ENCODE measurements around the gene PRMT6. TPM values are rescaled to one million over a fixed set of nuclear protein-coding genes. Genes with fewer than 3 reads are reported as not detected.
"Not testable (repeated sequence)": the region's sequence is repeated elsewhere in the genome, so short reads cannot be mapped to it uniquely, and the experiment has no call there.

Gene PRMT6
- total RNA-seq: 10 to 100 TPM; 24.1 to 26.8 TPM
- polyA plus RNA-seq: 17.4 TPM

DNA sequence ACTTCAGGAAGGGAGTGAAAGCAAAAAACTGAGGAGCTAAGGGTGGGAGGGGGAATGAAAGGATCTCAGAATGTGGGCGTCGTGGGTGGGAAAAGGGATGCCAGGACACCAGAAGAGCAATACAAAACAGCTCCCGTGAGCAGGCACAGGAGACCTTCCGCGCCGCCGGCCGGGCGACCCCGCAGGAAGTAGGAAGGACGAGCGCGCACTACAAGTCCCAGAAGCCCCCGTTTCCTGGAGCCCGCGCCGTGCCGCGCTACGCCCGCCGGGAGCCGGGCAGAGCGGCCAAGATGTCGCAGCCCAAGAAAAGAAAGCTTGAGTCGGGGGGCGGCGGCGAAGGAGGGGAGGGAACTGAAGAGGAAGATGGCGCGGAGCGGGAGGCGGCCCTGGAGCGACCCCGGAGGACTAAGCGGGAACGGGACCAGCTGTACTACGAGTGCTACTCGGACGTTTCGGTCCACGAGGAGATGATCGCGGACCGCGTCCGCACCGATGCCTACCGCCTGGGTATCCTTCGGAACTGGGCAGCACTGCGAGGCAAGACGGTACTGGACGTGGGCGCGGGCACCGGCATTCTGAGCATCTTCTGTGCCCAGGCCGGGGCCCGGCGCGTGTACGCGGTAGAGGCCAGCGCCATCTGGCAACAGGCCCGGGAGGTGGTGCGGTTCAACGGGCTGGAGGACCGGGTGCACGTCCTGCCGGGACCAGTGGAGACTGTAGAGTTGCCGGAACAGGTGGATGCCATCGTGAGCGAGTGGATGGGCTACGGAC, at the start of gene PRMT6:
Gene PRMT6, plus strand, starts transcription at position 249 of the 771 bp plus-strand sequence. Its CDS starts 42 bp downstream, at position 291.
- peaks cover 29 to 41% (median 30%) of the 10 kb centered on the region in 3 donors for H3K4me1 Mint-ChIP-seq
- Histone ChIP-seq H3K4me1 (ENCODE audit: insufficient read depth, low read length) (peaks cover 13% of the 10 kb centered on the region), H3K9me3 (ENCODE audit: low read length) (no peaks in the 10 kb centered on the region), H3K4me3 (ENCODE audit: low read length) (peak within 1 kb of the TSS; percentile 92), H3K27ac (ENCODE audit: low read depth, low read length) (peak within 1 kb of the TSS; percentile 85), H3K36me3 (ENCODE audit: insufficient read depth, low read length) (no peaks in the 10 kb centered on the region), H3K27me3 (ENCODE audit: insufficient read depth, low read length, poor library complexity, severe bottlenecking) (no peaks in the 10 kb centered on the region)
- CTCF ChIA-PET: interaction anchor here (1.0 kb wide), 1 partner anchor 13 kb away, joined by 3 read pairs; no protein-coding TSS in a partner anchor
- no peaks in the 10 kb centered on the region for H3K9me3 Mint-ChIP-seq
- POLR2A ChIA-PET: no interaction called here
- H3K27ac Mint-ChIP-seq: peak within 1 kb of the TSS; percentile 83 to 98 (median 96)
- H3K27me3 Mint-ChIP-seq: no peaks in the 10 kb centered on the region
- peak; percentile 61 to 88 (median 79) for DNase-seq
- peaks cover 3 to 32% (median 3%) of the 10 kb centered on the region in 3 donors for H3K36me3 Mint-ChIP-seq
- H3K4me3 Mint-ChIP-seq: peak within 1 kb of the TSS; percentile 95 to 99 (median 97)

DNA sequence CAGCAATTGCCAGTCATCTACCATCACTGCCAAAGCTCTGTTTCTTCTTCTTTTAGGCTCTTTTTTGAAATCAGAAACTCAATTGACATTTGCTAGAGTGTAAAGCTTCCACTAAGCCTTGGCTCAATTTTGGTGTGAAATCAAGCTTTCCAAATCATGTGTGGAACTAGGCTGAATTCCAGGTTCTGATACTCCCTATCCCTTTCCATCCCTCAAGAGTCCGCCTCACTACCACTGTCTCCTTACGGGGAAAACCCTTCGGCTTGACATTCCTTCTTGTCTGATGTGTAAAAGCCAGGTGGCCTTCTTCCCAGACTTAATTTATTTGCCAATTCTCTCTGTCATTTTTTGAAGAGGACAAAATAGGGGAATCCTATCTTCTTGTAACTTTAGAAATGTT, 47.2 kb upstream of the PRMT6 start:
- ChIA-PET POLR2A (no interaction called here), CTCF (no interaction called here)
- peaks cover 4 to 23% of the 10 kb centered on the region in 2 donors for H3K27me3 Mint-ChIP-seq

DNA sequence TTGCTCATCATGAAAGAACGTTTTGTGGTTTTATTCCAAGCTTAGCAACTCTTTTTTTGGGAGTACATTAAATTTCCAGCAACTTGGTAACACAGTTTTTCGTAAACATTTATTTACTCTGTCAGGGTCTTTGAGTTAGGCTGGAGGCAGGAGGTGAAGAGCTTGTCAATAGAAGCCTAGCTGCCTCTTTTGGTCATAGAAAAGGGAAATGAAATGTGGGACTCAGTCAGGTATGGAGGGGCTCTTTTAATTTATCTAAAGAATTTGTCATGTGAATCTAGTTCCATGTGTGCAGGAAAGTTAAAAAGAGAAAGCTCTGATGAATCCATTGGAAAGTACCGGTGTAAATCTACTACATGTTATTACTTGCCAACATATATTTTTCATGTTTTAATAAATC, 45.9 kb upstream of the PRMT6 start:
- Histone ChIP-seq H3K9me3 (ENCODE audit: low read length) (no peaks in the 10 kb centered on the region), H3K4me1 (ENCODE audit: insufficient read depth, low read length) (no peaks in the 10 kb centered on the region), H3K27ac (ENCODE audit: low read depth, low read length) (no peak overlapping the region), H3K36me3 (ENCODE audit: insufficient read depth, low read length) (no peaks in the 10 kb centered on the region), H3K27me3 (ENCODE audit: insufficient read depth, low read length, poor library complexity, severe bottlenecking) (no peaks in the 10 kb centered on the region), H3K4me3 (ENCODE audit: low read length) (no peak overlapping the region)
- H3K4me1 Mint-ChIP-seq: peaks cover 0 to under 1% (median 0%) of the 10 kb centered on the region in 3 donors
- H3K36me3 Mint-ChIP-seq: no peaks in the 10 kb centered on the region
- H3K9me3 Mint-ChIP-seq: no peaks in the 10 kb centered on the region
- ChIA-PET CTCF (interaction anchor here (0.8 kb wide), 1 partner anchor 17 kb away, joined by 3 read pairs; no protein-coding TSS in a partner anchor), POLR2A (no interaction called here)
- peak overlapping the region in 1 of 8 donors; percentile 69 for H3K27ac Mint-ChIP-seq
- H3K27me3 Mint-ChIP-seq: peaks cover 4 to 27% of the 10 kb centered on the region in 2 donors
- no peak for DNase-seq
- H3K4me3 Mint-ChIP-seq: no peak overlapping the region

More for the DNA sequence above, 47.2 kb upstream of the PRMT6 start:
- no peaks in the 10 kb centered on the region for H3K9me3 ChIP-seq (ENCODE audit: low read length)
- Mint-ChIP-seq H3K36me3 (no peaks in the 10 kb centered on the region), H3K27ac (no peak overlapping the region), H3K9me3 (no peaks in the 10 kb centered on the region), H3K4me1 (no peaks in the 10 kb centered on the region), H3K4me3 (no peak overlapping the region)
- no peak overlapping the region for H3K27ac ChIP-seq (ENCODE audit: low read depth, low read length)
- no peaks in the 10 kb centered on the region for H3K27me3 ChIP-seq (ENCODE audit: insufficient read depth, low read length, poor library complexity, severe bottlenecking)
- no peaks in the 10 kb centered on the region for H3K4me1 ChIP-seq (ENCODE audit: insufficient read depth, low read length)
- no peaks in the 10 kb centered on the region for H3K36me3 ChIP-seq (ENCODE audit: insufficient read depth, low read length)
- H3K4me3 ChIP-seq (ENCODE audit: low read length): no peak overlapping the region
- DNase-seq: no peak

DNA sequence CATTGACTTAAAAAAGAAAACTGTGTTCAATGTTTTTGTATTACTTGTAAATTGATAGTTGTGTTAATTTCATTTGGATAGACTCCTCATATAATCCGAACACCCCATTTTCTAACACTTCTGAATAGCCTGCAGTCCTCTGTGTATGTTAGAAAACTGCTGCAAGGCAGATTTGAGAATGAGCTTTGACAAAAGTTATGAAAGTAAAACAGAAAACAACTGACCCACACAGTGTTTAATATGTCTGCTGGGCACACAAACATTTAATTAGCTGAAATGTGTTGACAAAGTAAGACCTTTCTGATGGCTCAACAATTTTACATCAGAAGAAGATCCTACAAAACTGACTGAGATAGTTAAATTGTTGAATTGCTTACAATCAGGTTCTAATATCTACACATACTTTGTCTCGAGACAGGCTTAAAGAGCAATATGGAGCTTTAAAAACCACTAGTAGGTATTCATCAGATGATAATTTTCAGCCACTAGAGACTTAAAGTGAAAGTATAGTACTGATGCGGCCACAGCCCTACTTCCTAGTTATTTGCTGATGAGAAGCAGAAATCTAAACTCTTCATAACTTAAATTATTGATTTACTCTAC, 40.0 kb upstream of the PRMT6 start:
- CTCF ChIA-PET: no interaction called here
- H3K4me3 Mint-ChIP-seq: no peak overlapping the region
- H3K27me3 Mint-ChIP-seq: peaks cover 4 to 11% of the 10 kb centered on the region in 2 donors
- Histone ChIP-seq H3K4me1 (ENCODE audit: insufficient read depth, low read length) (no peaks in the 10 kb centered on the region), H3K9me3 (ENCODE audit: low read length) (no peaks in the 10 kb centered on the region), H3K27ac (ENCODE audit: low read depth, low read length) (no peak overlapping the region), H3K27me3 (ENCODE audit: insufficient read depth, low read length, poor library complexity, severe bottlenecking) (no peaks in the 10 kb centered on the region), H3K4me3 (ENCODE audit: low read length) (no peak overlapping the region), H3K36me3 (ENCODE audit: insufficient read depth, low read length) (no peaks in the 10 kb centered on the region)
- no peak for DNase-seq
- POLR2A ChIA-PET: no interaction called here
- H3K27ac Mint-ChIP-seq: no peak overlapping the region
- peaks cover 0 to 13% (median 0%) of the 10 kb centered on the region in 3 donors for H3K4me1 Mint-ChIP-seq
- no peaks in the 10 kb centered on the region for H3K9me3 Mint-ChIP-seq
- no peaks in the 10 kb centered on the region for H3K36me3 Mint-ChIP-seq

DNA sequence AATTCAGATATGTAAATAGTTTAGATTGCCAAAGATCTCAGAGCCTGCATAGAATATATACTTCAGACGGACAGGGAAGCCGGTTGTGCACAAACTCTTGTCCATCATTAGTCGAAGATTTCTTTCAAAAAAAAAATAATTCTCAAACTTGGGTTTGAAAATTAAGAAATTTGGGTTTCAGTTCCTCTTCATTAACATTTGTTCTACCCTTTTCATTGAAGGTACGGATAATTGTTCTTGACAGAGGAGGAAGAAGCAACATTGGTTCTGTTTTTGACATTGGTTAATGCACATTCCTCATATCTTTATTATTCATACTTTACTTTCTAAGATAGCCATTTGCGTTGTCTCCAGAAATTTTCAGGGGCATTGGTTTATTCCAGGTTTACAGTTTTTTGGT, 38.0 kb upstream of the PRMT6 start:
- Mint-ChIP-seq H3K4me3 (no peak overlapping the region), H3K4me1 (peaks cover 0 to 13% (median 0%) of the 10 kb centered on the region in 3 donors), H3K27ac (no peak overlapping the region), H3K9me3 (peaks cover 0 to 8% (median 3%) of the 10 kb centered on the region in 5 donors), H3K27me3 (peaks cover 5 to 12% of the 10 kb centered on the region in 2 donors), H3K36me3 (no peaks in the 10 kb centered on the region)
- H3K36me3 ChIP-seq (ENCODE audit: insufficient read depth, low read length): no peaks in the 10 kb centered on the region
- H3K27ac ChIP-seq (ENCODE audit: low read depth, low read length): no peak overlapping the region
- H3K4me3 ChIP-seq (ENCODE audit: low read length): no peak overlapping the region
- no peaks in the 10 kb centered on the region for H3K4me1 ChIP-seq (ENCODE audit: insufficient read depth, low read length)
- POLR2A ChIA-PET: no interaction called here
- DNase-seq: no peak
- H3K9me3 ChIP-seq (ENCODE audit: low read length): no peaks in the 10 kb centered on the region
- no peaks in the 10 kb centered on the region for H3K27me3 ChIP-seq (ENCODE audit: insufficient read depth, low read length, poor library complexity, severe bottlenecking)
- CTCF ChIA-PET: no interaction called here

DNA sequence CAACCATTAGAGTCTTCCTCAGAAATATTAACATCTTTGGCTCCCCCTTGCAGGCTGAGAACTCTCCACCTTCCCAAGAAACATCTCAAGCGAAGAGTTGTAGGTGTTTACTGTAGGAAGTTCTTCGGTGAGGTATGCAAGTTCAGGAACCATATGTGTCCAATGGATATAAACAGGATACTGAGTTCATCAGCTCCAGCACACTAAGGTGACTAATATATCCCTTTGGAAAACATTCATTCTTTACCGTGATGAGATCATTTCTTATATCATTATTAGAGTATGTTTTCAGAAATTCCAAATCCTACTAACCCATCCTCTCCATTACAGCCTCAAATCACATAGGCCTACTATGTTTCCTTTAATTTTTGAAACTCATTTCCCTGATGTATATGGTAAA, 37.3 kb upstream of the PRMT6 start:
- Mint-ChIP-seq H3K27ac (no peak overlapping the region), H3K9me3 (peaks cover 0 to 8% (median 3%) of the 10 kb centered on the region in 5 donors), H3K27me3 (peaks cover 4 to 12% of the 10 kb centered on the region in 2 donors), H3K4me1 (peaks cover 0 to 13% (median 0%) of the 10 kb centered on the region in 3 donors), H3K4me3 (no peak overlapping the region), H3K36me3 (no peaks in the 10 kb centered on the region)
- H3K9me3 ChIP-seq (ENCODE audit: low read length): no peaks in the 10 kb centered on the region
- H3K4me1 ChIP-seq (ENCODE audit: insufficient read depth, low read length): no peaks in the 10 kb centered on the region
- CTCF ChIA-PET: no interaction called here
- no peaks in the 10 kb centered on the region for H3K27me3 ChIP-seq (ENCODE audit: insufficient read depth, low read length, poor library complexity, severe bottlenecking)
- no peak overlapping the region for H3K27ac ChIP-seq (ENCODE audit: low read depth, low read length)
- POLR2A ChIA-PET: no interaction called here
- H3K4me3 ChIP-seq (ENCODE audit: low read length): no peak overlapping the region
- DNase-seq: no peak
- H3K36me3 ChIP-seq (ENCODE audit: insufficient read depth, low read length): no peaks in the 10 kb centered on the region

GRCh38 chr1:107038874-107039273, 17.6 kb upstream of the PRMT6 start:
- CTCF ChIA-PET; H3K4me3 Mint-ChIP-seq; DNase-seq; H3K9me3 ChIP-seq (ENCODE audit: low read length); H3K27ac ChIP-seq (ENCODE audit: low read depth, low read length); H3K4me3 ChIP-seq (ENCODE audit: low read length); H3K27me3 Mint-ChIP-seq; H3K4me1 Mint-ChIP-seq; H3K4me1 ChIP-seq (ENCODE audit: insufficient read depth, low read length); POLR2A ChIA-PET; H3K9me3 Mint-ChIP-seq; H3K36me3 Mint-ChIP-seq; H3K36me3 ChIP-seq (ENCODE audit: insufficient read depth, low read length); H3K27me3 ChIP-seq (ENCODE audit: insufficient read depth, low read length, poor library complexity, severe bottlenecking): not testable (repeated sequence)
- peak overlapping the region in 1 of 8 donors; percentile 36 for H3K27ac Mint-ChIP-seq

DNA sequence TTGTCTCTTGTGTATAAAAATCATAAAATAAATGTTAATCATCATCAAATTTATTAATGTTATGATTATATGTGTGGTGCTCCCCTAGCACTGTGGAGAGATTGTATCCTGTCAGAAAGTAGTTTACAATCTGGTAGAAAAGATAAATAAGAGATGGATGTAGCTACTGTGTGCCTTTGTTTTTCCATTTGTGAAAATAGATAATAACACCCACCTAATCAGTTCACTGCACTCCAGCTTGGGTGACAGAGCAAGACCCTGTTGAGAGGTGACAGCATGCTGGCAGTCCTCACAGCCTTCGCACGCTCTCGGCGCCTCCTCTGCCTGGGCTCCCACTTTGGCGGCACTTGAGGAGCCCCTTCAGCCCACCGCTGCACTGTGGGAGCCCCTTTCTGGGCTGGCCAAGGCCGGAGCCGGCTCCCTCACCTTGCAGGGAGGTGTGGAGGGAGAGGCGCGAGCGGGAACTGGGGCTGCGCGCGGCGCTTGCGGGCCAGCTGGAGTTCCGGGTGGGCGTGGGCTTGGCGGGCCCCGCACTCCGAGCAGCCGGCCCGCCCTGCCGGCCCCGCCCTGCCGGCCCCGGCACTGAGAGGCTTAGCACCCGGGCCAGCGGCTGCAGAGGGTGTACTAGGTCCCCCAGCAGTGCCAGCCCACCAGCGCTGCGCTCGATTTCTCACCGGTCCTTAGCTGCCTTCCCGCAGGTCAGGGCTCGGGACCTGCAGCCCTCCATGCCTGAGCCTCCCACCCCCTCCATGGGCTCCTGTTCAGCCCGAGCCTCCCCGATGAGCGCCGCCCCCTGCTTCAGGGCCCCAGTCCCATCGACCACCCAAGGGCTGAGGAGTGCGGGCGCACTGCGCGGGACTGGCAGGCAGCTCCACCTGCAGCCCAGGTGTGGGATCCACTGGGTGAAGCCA, 11.9 kb upstream of the PRMT6 start:
- H3K27ac Mint-ChIP-seq; H3K9me3 Mint-ChIP-seq; H3K4me3 ChIP-seq (ENCODE audit: low read length); H3K4me1 Mint-ChIP-seq; H3K36me3 Mint-ChIP-seq; H3K9me3 ChIP-seq (ENCODE audit: low read length); POLR2A ChIA-PET; H3K27me3 ChIP-seq (ENCODE audit: insufficient read depth, low read length, poor library complexity, severe bottlenecking); DNase-seq; H3K36me3 ChIP-seq (ENCODE audit: insufficient read depth, low read length); CTCF ChIA-PET; H3K4me3 Mint-ChIP-seq; H3K27ac ChIP-seq (ENCODE audit: low read depth, low read length); H3K4me1 ChIP-seq (ENCODE audit: insufficient read depth, low read length): not testable (repeated sequence)
- H3K27me3 Mint-ChIP-seq: peaks cover 3 to 20% of the 10 kb centered on the region in 2 donors
